Thyroid gland (tissue), 4 donors: ENCODE measurements around the gene SERTAD1. TPM values are rescaled to one million over a fixed set of nuclear protein-coding genes. Genes with fewer than 3 reads are reported as not detected.

ENCODE experiments used
- DNase-seq, 2 donors: peaks; one replicate each; pipeline ENCODE4 v3.0.0-alpha.2; 2019
- H3K27ac ChIP-seq, 3 donors: fragments of 200-600 bp; sonication (generic); 1 replicate in 2 of 3; 2 replicates in 1 of 3; pipeline ENCODE4 v1.5.1; 2016 to 2019; ENCODE audit warnings: mild to moderate bottlenecking in 1 of 3, moderate library complexity in 1 of 3
- H3K27me3 ChIP-seq: fragments of 200-600 bp; sonication (generic); one replicate; pipeline ENCODE4 v1.5.1; 2019
- H3K36me3 ChIP-seq, 2 donors: fragments of 200-600 bp; sonication (generic); one replicate each; pipeline ENCODE4 v1.5.1; 2016 to 2019
- H3K4me1 ChIP-seq, 2 donors: fragments of 200-600 bp; sonication (generic); one replicate each; pipeline ENCODE4 v1.5.1; 2017 to 2019
- H3K4me3 ChIP-seq, 3 donors: fragments of 200-600 bp; sonication (generic); replicated peaks in 1 of 3; 1 replicate in 2 of 3; 2 replicates in 1 of 3; pipeline ENCODE4 v1.5.1; 2016; ENCODE audit warnings: mild to moderate bottlenecking in 1 of 3
- H3K9me3 ChIP-seq: fragments of 200-600 bp; sonication (generic); one replicate; pipeline ENCODE4 v1.5.1; 2017
- POLR2A ChIP-seq, 2 donors: fragments of 450-650 bp; IDR thresholded peaks; one replicate each; pipeline ENCODE4 v1.6.1; 2017; ENCODE audit warnings: antibody characterized with exemption in 2 of 2, mild to moderate bottlenecking in 2 of 2, moderate library complexity in 1 of 2
- WGBS, 2 donors: methylation state at CpG; one replicate each; pipeline ENCODE4 v1.1.5; 2017; 5-methylcytosine and 5-hydroxymethylcytosine counted together
- intact Hi-C: fragments of 100-400 bp; cut with DNase I; formaldehyde crosslinking; loops from one replicate; pipeline ENCODE4 v1.15.1; 2023
- total RNA-seq, 4 donors: library from RNA; depleted of rRNA; stranded (reverse); fragments of >200 nt; gene quantifications; one replicate each; pipeline ENCODE4 v1.2.3, GENCODE V29; 2016
- TF ChIP-seq, protein P1 (sequence below), 6 experiments: fragments of 200-600 bp in 3 of 6; fragments of 450-650 bp in 3 of 6; sonication (generic) in 3 of 6; IDR thresholded peaks; one replicate each; pipeline ENCODE4 v1.5.1; 2016 to 2019; ENCODE audit warnings: antibody characterized with exemption in 6 of 6, mild to moderate bottlenecking in 2 of 6, inconsistent platforms in 1 of 6, moderate library complexity in 1 of 6

Gene SERTAD1
- total RNA-seq, 4 donors from 2014 or later, result 12.6 to 19.9 (median 15.1) TPM

DNA sequence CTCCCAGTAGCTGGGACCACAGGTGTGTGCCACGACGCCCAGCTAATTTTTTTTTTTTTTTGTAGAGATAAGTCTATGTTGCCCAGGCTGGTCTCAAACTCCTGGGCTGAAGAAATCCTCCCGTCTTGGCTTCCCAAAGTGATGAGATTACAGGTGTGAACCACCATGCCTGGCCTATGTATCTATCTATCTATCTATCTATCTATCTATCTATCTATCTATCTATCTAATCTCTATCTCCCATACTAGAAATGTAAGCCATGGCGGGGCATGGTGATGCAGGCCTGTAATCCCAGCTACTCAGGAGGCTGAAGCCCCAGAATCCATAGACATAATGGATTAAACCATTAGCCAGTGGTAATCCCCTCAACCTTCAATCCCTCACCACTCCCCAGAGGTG lies 24.9 kb upstream of the SERTAD1 start:
- no peaks in the 10 kb centered on the region for H3K9me3 ChIP-seq
- H3K27ac ChIP-seq, result no peak overlapping the region
- intact Hi-C loops, result no loop called here
- WGBS, 2 donors, result 97 to 99% methylated on average over 4 of the region's 4 CpGs
- TF ChIP-seq POLR2A (IDR thresholded peaks at IDR 0.05), result no peak
- H3K36me3 ChIP-seq, result peaks cover 0 to 7% of the 10 kb centered on the region in 2 donors
- H3K4me3 ChIP-seq, result no peak overlapping the region
- DNase-seq, result no peak
- peaks cover 0 to 7% of the 10 kb centered on the region in 2 donors for H3K4me1 ChIP-seq
- H3K27me3 ChIP-seq, result no peaks in the 10 kb centered on the region

DNA sequence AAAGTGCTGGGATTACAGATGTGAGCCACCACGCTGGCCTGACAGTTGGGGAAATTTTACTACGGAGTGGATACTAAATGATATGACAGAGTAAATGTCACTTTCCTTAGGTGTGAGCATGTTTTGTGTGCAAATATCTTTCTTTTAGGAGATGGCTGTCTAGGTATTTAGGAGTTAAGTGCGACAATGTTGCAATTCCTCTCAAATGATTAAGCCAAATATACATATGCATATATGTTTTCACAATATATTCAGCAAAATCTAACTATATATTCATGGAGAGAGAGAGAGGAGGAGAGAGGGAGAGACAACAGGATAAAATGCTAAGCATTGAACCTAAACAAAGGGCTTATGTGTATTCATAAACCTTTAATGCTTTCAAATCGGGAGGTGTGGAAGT lies 23.7 kb upstream of the SERTAD1 start:
- 91 to 94% methylated on average over 4 of the region's 4 CpGs for WGBS, 2 donors
- intact Hi-C loops, result loop anchor here (10.0 kb wide), 1 partner anchor 105 kb away; the partner anchor contains the start of genes C19orf47 and PLD3
- DNase-seq, result no peak
- Histone ChIP-seq H3K4me3 (no peak overlapping the region), H3K4me1 (peaks cover 5 to 16% of the 10 kb centered on the region in 2 donors), H3K9me3 (no peaks in the 10 kb centered on the region), H3K27me3 (no peaks in the 10 kb centered on the region), H3K27ac (no peak overlapping the region), H3K36me3 (peaks cover 0 to 7% of the 10 kb centered on the region in 2 donors)
- TF ChIP-seq POLR2A (IDR thresholded peaks at IDR 0.05), result no peak
- TF ChIP-seq, protein P1, sequence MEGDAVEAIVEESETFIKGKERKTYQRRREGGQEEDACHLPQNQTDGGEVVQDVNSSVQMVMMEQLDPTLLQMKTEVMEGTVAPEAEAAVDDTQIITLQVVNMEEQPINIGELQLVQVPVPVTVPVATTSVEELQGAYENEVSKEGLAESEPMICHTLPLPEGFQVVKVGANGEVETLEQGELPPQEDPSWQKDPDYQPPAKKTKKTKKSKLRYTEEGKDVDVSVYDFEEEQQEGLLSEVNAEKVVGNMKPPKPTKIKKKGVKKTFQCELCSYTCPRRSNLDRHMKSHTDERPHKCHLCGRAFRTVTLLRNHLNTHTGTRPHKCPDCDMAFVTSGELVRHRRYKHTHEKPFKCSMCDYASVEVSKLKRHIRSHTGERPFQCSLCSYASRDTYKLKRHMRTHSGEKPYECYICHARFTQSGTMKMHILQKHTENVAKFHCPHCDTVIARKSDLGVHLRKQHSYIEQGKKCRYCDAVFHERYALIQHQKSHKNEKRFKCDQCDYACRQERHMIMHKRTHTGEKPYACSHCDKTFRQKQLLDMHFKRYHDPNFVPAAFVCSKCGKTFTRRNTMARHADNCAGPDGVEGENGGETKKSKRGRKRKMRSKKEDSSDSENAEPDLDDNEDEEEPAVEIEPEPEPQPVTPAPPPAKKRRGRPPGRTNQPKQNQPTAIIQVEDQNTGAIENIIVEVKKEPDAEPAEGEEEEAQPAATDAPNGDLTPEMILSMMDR (IDR thresholded peaks at IDR 0.05), result no peak

DNA sequence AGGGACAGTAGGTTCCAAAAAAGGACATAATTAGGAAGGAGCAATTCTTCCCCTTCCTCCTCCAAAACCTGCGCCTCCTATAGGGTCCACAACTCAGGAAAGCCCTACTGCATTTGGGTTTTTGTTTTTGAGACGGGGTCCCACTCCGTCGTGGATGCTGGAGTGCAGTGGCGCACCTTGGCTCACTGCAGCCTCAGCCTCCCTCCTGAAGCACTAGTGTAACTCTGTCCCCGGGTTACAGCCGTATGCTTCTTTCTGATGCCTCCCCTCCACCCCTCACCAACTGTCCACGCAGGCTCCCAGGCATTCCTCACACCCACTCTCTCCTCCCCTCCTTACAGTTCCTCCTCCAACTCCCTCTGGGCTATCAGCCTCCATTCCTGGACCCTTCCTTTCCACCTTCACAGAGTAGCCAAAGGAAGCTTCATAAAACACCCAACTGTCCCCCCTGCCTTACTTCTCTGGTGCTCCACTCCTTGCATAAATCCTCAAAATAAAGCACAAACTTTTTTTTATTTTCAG lies 20.5 kb upstream of the SERTAD1 start:
- peaks cover 8 to 13% of the 10 kb centered on the region in 2 donors for H3K36me3 ChIP-seq
- intact Hi-C loops, result loop anchor here (10.0 kb wide), 1 partner anchor 102 kb away; the partner anchor contains the start of genes C19orf47 and PLD3
- WGBS, 2 donors, result 79 to 80% methylated on average over 8 of the region's 8 CpGs
- TF ChIP-seq, protein P1 (IDR thresholded peaks at IDR 0.05), result no peak
- no peak for TF ChIP-seq POLR2A (IDR thresholded peaks at IDR 0.05)
- peaks cover 8 to 28% of the 10 kb centered on the region in 2 donors for H3K4me1 ChIP-seq
- no peak overlapping the region for H3K4me3 ChIP-seq
- H3K27me3 ChIP-seq, result no peaks in the 10 kb centered on the region
- H3K9me3 ChIP-seq, result no peaks in the 10 kb centered on the region
- DNase-seq, result no peak
- peak overlapping the region in 2 of 3 donors; percentile 30 to 88 for H3K27ac ChIP-seq

DNA sequence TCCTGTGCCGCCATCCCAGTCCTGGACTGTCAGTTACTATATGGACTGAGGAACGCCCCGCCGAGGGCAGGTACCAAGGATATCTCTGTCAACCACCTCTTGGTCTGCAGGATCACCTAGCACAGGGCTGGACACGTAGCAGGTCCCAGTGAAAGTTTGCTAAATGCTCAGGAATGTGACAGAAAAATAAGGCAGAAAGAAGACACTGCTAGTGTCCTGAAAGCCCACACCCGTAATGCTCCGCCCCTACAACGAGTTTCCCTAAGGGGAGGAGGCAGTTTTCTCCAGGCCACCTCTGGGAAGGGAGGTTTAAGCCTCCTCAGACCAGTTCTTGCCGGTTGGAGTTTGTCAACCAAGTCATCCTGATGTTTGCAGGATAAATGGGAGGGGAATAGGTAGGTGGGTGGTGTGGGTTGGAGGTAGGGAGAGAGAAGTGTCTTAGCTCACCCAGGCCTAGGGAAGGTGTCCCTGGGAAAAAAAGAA lies 20.0 kb upstream of the SERTAD1 start:
- no peaks in the 10 kb centered on the region for H3K27me3 ChIP-seq
- 59 to 61% methylated on average over 9 of the region's 9 CpGs for WGBS, 2 donors
- peak overlapping the region; percentile 17 to 88 (median 30) for H3K27ac ChIP-seq
- intact Hi-C loops, result loop anchor here (10.0 kb wide), 1 partner anchor 101 kb away; the partner anchor contains the start of genes C19orf47 and PLD3
- peak; percentile 51 to 65 for DNase-seq
- no peaks in the 10 kb centered on the region for H3K9me3 ChIP-seq
- TF ChIP-seq, protein P1 (IDR thresholded peaks at IDR 0.05), result no peak
- TF ChIP-seq POLR2A (IDR thresholded peaks at IDR 0.05), result no peak
- no peak overlapping the region for H3K4me3 ChIP-seq
- peaks cover 8 to 28% of the 10 kb centered on the region in 2 donors for H3K4me1 ChIP-seq
- H3K36me3 ChIP-seq, result peaks cover 13 to 18% of the 10 kb centered on the region in 2 donors

DNA sequence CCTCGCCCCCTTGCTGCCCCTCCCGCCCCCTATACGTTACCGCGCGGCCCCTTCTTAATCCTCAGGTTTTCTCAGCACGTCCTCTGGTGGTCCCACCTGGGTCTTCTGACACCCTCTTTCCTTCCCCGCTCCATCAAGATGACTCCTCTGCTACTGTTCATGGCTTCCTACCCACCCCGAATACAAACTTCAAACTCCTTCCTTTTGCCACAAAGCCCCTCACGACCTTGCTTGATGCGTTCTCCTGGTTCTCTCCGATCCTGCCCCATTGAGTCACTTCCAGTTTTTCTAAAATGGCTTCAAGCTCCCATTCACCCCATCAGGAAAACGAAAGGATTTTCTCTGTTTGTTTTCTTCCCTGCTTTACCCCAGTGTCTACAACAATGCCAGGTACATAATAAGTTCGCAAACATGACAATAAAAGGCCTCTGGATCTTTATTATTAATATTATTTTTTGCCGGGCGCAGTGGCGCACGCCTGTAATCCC lies 19.1 kb upstream of the SERTAD1 start:
- intact Hi-C loops, result loop anchor here (10.0 kb wide), 1 partner anchor 100 kb away; the partner anchor contains the start of genes C19orf47 and PLD3
- Histone ChIP-seq H3K27me3 (no peaks in the 10 kb centered on the region), H3K27ac (peak overlapping the region; percentile 88 to 98 (median 92)), H3K4me3 (peak overlapping the region in 2 of 3 donors; percentile 67 to 74), H3K9me3 (no peaks in the 10 kb centered on the region), H3K4me1 (peaks cover 8 to 28% of the 10 kb centered on the region in 2 donors), H3K36me3 (peaks cover 15 to 24% of the 10 kb centered on the region in 2 donors)
- no peak for DNase-seq
- TF ChIP-seq, protein P1 (IDR thresholded peaks at IDR 0.05), result peak in 1 of 6 experiments; percentile 11
- no peak for TF ChIP-seq POLR2A (IDR thresholded peaks at IDR 0.05)
- WGBS, 2 donors, result 21% methylated on average over 18 of the region's 18 CpGs
